Panc1 (cell line): ENCODE data around the gene DLGAP1. TPM values are rescaled to one million over a fixed set of nuclear protein-coding genes. Genes with fewer than 3 reads are reported as not detected.
A peak's percentile ranks its signal among the peaks of the same experiment; 100 is the strongest.

ENCODE experiments used
- ATAC-seq: fragments of 200-7000 bp; cut with Tn5 transposase; 2 replicates; pipeline ENCODE4 v1.9.1; 2020; ENCODE audit warnings: mild to moderate bottlenecking, moderate library complexity
- BruUV-seq: library from RNA; stranded (reverse); fragments of 400-500 nt; replicated peaks from 2 replicates; lab custom pipeline; 2021; lab: Mats Ljungman, UMichigan
- CTCF ChIA-PET: fragments of 300-600 bp; sonication (Branson Sonifier 250); formaldehyde crosslinking; loops from one replicate; lab custom pipeline; 2022; ENCODE audit warnings: antibody characterized with exemption; lab: Charles Lee
- POLR2A ChIA-PET: fragments of 300-600 bp; sonication (Branson Sonifier 250); formaldehyde crosslinking; loops from one replicate; lab custom pipeline; 2022; ENCODE audit warnings: antibody characterized with exemption; lab: Charles Lee
- DNase-seq: peaks from one replicate; pipeline ENCODE4 v3.0.0-alpha.2; 2010; ENCODE audit warnings: low read depth, low spot score
- H3K27ac ChIP-seq: 2 replicates; pipeline ENCODE4 v1.5.1; 2011; ENCODE audit warnings: mild to moderate bottlenecking, low read length, inconsistent platforms
- H3K27me3 ChIP-seq: fragments of 200-500 bp; sonication (Bioruptor generic); 2 replicates; pipeline ENCODE4 v1.6.0; 2014; ENCODE audit warnings: low read length, inconsistent platforms; ENCODE audit not compliant: control insufficient read depth, insufficient read depth
- H3K36me3 ChIP-seq: fragments of 200-500 bp; sonication (Bioruptor generic); 2 replicates; pipeline ENCODE4 v1.5.1; 2014; ENCODE audit warnings: inconsistent platforms, mild to moderate bottlenecking, low read length, moderate library complexity; ENCODE audit not compliant: control insufficient read depth, insufficient read depth
- H3K4me1 ChIP-seq: 2 replicates; pipeline ENCODE4 v1.5.1; 2011; ENCODE audit warnings: inconsistent platforms, mild to moderate bottlenecking, low read length, moderate library complexity; ENCODE audit not compliant: control insufficient read depth, insufficient read depth
- H3K4me3 ChIP-seq, 2 experiments: 2 replicates each; pipeline ENCODE4 v1.5.1; 2011 to 2012; ENCODE audit warnings: low read depth in 2 of 2, low read length in 2 of 2, mild to moderate bottlenecking in 2 of 2, inconsistent platforms in 1 of 2, moderate library complexity in 1 of 2
- H3K9me3 ChIP-seq: fragments of 200-500 bp; sonication (Bioruptor generic); 2 replicates; pipeline ENCODE4 v1.5.1; 2014; ENCODE audit warnings: low read depth, mild to moderate bottlenecking, inconsistent platforms, low read length, moderate library complexity; ENCODE audit not compliant: control insufficient read depth, insufficient read depth
- POLR2AphosphoS5 ChIP-seq: IDR thresholded peaks from 2 replicates; pipeline ENCODE4 v1.6.1; 2012; ENCODE audit warnings: mild to moderate bottlenecking, low read depth, low read length, moderate library complexity
- SIN3A ChIP-seq: IDR thresholded peaks from 2 replicates; pipeline ENCODE4 v1.6.1; 2012; ENCODE audit warnings: low read depth, mild to moderate bottlenecking, low read length, moderate library complexity, borderline replicate concordance; ENCODE audit not compliant: insufficient read depth
- TCF7L2 ChIP-seq: IDR thresholded peaks from 2 replicates; pipeline ENCODE4 v1.6.1; 2011; ENCODE audit warnings: mild to moderate bottlenecking, low read depth, low read length, inconsistent platforms
- in situ Hi-C: cut with HindIII; loops from 2 replicates; pipeline ENCODE4 v1.10.0; 2016; ENCODE audit warnings: low sequenced_read_pairs, low pct_unique_long_range_greater_than_20kb
- intact Hi-C: fragments of 100-400 bp; cut with micrococcal nuclease; formaldehyde crosslinking; loops from one replicate; pipeline ENCODE4 v1.10.0; 2022; ENCODE audit not compliant: unreplicated experiment
- total RNA-seq: library from RNA; stranded (reverse); gene quantifications from one replicate; pipeline ENCODE4 v1.2.1, GENCODE V29; 2021; ENCODE audit not compliant: unreplicated experiment
- TF ChIP-seq, protein P1 (sequence below), 2 experiments: IDR thresholded peaks; 2 replicates each; pipeline ENCODE4 v1.6.1; 2011 to 2012; ENCODE audit warnings: low read depth in 2 of 2, control low read depth in 1 of 2, low read length in 1 of 2, mild to moderate bottlenecking in 1 of 2, moderate library complexity in 1 of 2; ENCODE audit not compliant: insufficient read depth in 1 of 2
- TF ChIP-seq, protein P2 (sequence below): fragments of 450-650 bp; IDR thresholded peaks from 2 replicates; pipeline ENCODE4 v1.5.1; 2017; ENCODE audit warnings: mild to moderate bottlenecking

DLGAP1 gene
- total RNA-seq, 1 experiment from 2014 or later = 1.8 TPM

- ATAC-seq (peak; percentile 11; the same call in 1 of the 2 replicates), DNase-seq (peak; percentile 43)
- peak overlapping the region; percentile 43 to 53 for H3K4me3 ChIP-seq
- peaks cover 64% of the 10 kb centered on the region for H3K4me1 ChIP-seq
- ChIA-PET POLR2A (interaction anchor here (0.6 to 1.8 kb wide), 10 partner anchors 10 to 205 kb away, joined by 3 to 21 read pairs (median 5); no protein-coding TSS in a partner anchor), CTCF (interaction anchor here (2.1 kb wide), 1 partner anchor 12 kb away, joined by 8 read pairs; no protein-coding TSS in a partner anchor)
- peaks cover 6% of the 10 kb centered on the region; the same call in 1 of the 2 replicates for H3K9me3 ChIP-seq
- TF ChIP-seq, protein P1, sequence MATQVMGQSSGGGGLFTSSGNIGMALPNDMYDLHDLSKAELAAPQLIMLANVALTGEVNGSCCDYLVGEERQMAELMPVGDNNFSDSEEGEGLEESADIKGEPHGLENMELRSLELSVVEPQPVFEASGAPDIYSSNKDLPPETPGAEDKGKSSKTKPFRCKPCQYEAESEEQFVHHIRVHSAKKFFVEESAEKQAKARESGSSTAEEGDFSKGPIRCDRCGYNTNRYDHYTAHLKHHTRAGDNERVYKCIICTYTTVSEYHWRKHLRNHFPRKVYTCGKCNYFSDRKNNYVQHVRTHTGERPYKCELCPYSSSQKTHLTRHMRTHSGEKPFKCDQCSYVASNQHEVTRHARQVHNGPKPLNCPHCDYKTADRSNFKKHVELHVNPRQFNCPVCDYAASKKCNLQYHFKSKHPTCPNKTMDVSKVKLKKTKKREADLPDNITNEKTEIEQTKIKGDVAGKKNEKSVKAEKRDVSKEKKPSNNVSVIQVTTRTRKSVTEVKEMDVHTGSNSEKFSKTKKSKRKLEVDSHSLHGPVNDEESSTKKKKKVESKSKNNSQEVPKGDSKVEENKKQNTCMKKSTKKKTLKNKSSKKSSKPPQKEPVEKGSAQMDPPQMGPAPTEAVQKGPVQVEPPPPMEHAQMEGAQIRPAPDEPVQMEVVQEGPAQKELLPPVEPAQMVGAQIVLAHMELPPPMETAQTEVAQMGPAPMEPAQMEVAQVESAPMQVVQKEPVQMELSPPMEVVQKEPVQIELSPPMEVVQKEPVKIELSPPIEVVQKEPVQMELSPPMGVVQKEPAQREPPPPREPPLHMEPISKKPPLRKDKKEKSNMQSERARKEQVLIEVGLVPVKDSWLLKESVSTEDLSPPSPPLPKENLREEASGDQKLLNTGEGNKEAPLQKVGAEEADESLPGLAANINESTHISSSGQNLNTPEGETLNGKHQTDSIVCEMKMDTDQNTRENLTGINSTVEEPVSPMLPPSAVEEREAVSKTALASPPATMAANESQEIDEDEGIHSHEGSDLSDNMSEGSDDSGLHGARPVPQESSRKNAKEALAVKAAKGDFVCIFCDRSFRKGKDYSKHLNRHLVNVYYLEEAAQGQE (IDR thresholded peaks at IDR 0.05; ENCODE audit: insufficient read depth in 1 of 2, low read depth in 2 of 2, low read length in 1 of 2) = no peak
- TF ChIP-seq POLR2AphosphoS5 (peak; percentile 66), TCF7L2 (no peak), SIN3A (no peak)
- TF ChIP-seq, protein P2, sequence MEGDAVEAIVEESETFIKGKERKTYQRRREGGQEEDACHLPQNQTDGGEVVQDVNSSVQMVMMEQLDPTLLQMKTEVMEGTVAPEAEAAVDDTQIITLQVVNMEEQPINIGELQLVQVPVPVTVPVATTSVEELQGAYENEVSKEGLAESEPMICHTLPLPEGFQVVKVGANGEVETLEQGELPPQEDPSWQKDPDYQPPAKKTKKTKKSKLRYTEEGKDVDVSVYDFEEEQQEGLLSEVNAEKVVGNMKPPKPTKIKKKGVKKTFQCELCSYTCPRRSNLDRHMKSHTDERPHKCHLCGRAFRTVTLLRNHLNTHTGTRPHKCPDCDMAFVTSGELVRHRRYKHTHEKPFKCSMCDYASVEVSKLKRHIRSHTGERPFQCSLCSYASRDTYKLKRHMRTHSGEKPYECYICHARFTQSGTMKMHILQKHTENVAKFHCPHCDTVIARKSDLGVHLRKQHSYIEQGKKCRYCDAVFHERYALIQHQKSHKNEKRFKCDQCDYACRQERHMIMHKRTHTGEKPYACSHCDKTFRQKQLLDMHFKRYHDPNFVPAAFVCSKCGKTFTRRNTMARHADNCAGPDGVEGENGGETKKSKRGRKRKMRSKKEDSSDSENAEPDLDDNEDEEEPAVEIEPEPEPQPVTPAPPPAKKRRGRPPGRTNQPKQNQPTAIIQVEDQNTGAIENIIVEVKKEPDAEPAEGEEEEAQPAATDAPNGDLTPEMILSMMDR = no peak
- no TSS peak for BruUV-seq
- no peaks in the 10 kb centered on the region for H3K36me3 ChIP-seq
- intact Hi-C loops (no loop called here), in situ Hi-C loops (no loop called here)
- H3K27ac ChIP-seq = peak overlapping the region; percentile 100
- H3K27me3 ChIP-seq = no peaks in the 10 kb centered on the region
Observed at GRCh38 chr18:3653851-3654441, 801.2 kb downstream of the DLGAP1 start.

GRCh38 chr18:3653263-3653850 is 801.8 kb downstream of the DLGAP1 start:
- ChIA-PET POLR2A (interaction anchor here (0.6 to 1.8 kb wide), 10 partner anchors 11 to 205 kb away, joined by 3 to 21 read pairs (median 5); no protein-coding TSS in a partner anchor), CTCF (interaction anchor here (2.1 kb wide), 1 partner anchor 13 kb away, joined by 8 read pairs; no protein-coding TSS in a partner anchor)
- Histone ChIP-seq H3K4me1 (peaks cover 70% of the 10 kb centered on the region), H3K27ac (peak overlapping the region; percentile 100), H3K27me3 (no peaks in the 10 kb centered on the region), H3K9me3 (peaks cover 6% of the 10 kb centered on the region; the same call in 1 of the 2 replicates), H3K36me3 (no peaks in the 10 kb centered on the region), H3K4me3 (peak overlapping the region; percentile 43 to 53)
- in situ Hi-C loops = no loop called here
- ATAC-seq = peak; percentile 39
- BruUV-seq = TSS peak; percentile 99
- TF ChIP-seq, protein P2 = no peak
- TF ChIP-seq, protein P1 (IDR thresholded peaks at IDR 0.05; ENCODE audit: insufficient read depth in 1 of 2, low read depth in 2 of 2, low read length in 1 of 2) = peak in 1 of 2 experiments; percentile 21; a peak in 1 of 4 replicates
- no peak for TF ChIP-seq TCF7L2
- TF ChIP-seq SIN3A = no peak
- peak; percentile 10; the same call in 1 of the 2 replicates for TF ChIP-seq POLR2AphosphoS5
- DNase-seq = no peak
- intact Hi-C loops = no loop called here
